OCI-LY1 (cell line): ENCODE data around the gene COX10.
"Not testable (repeated sequence)": the region's sequence is repeated elsewhere in the genome, so short reads cannot be mapped to it uniquely, and the experiment has no call there.

Experiments
- H2AFZ ChIP-seq: fragments of 200-600 bp; sonication (generic), shearing (Covaris generic); 2 replicates; pipeline ENCODE4 v1.6.0; 2014; ENCODE audit warnings: antibody characterized with exemption, mild to moderate bottlenecking, low read length
- H3F3A ChIP-seq: fragments of 200-600 bp; sonication (generic), shearing (Covaris generic); 2 replicates; pipeline ENCODE4 v1.6.0; 2014; ENCODE audit warnings: mild to moderate bottlenecking, antibody characterized with exemption, low read length, moderate library complexity; ENCODE audit not compliant: insufficient read depth
- H3K27ac ChIP-seq: fragments of 200-600 bp; sonication (generic); 2 replicates; pipeline ENCODE4 v1.5.1; 2014; ENCODE audit warnings: low read length, mixed run types, mild to moderate bottlenecking, low read depth; ENCODE audit not compliant: poor library complexity, severe bottlenecking
- H3K27me3 ChIP-seq: fragments of 200-600 bp; sonication (generic); 2 replicates; pipeline ENCODE4 v1.6.0; 2014; ENCODE audit warnings: antibody characterized with exemption, mild to moderate bottlenecking, low read length, moderate library complexity; ENCODE audit not compliant: insufficient read depth
- H3K36me3 ChIP-seq: fragments of 200-600 bp; sonication (generic); 2 replicates; pipeline ENCODE4 v1.6.1; 2014; ENCODE audit warnings: mild to moderate bottlenecking, antibody characterized with exemption, low read length, moderate library complexity, mixed read lengths; ENCODE audit not compliant: insufficient read depth
- H3K4me1 ChIP-seq: fragments of 200-600 bp; sonication (generic); 2 replicates; pipeline ENCODE4 v1.5.1; 2014; ENCODE audit warnings: mild to moderate bottlenecking, low read length, moderate library complexity; ENCODE audit not compliant: insufficient read depth, severe bottlenecking
- H3K4me2 ChIP-seq: fragments of 200-600 bp; sonication (generic), shearing (Covaris generic); 2 replicates; pipeline ENCODE4 v1.6.1; 2014; ENCODE audit warnings: low read length
- H3K4me3 ChIP-seq: fragments of 200-600 bp; sonication (generic); 2 replicates; pipeline ENCODE4 v1.5.1; 2014; ENCODE audit warnings: low read length, low read depth, mild to moderate bottlenecking, mixed read lengths; ENCODE audit not compliant: poor library complexity, severe bottlenecking
- H3K79me2 ChIP-seq: fragments of 200-600 bp; shearing (Covaris generic); 2 replicates; pipeline ENCODE4 v1.6.1; 2016; ENCODE audit warnings: mixed run types, low read length, mixed read lengths; ENCODE audit not compliant: insufficient read depth
- H3K9ac ChIP-seq: fragments of 200-600 bp; sonication (generic), shearing (Covaris generic); 2 replicates; pipeline ENCODE4 v1.6.1; 2014; ENCODE audit warnings: mild to moderate bottlenecking, low read length, mixed read lengths
- H3K9me2 ChIP-seq: fragments of 200-600 bp; sonication (generic), shearing (Covaris generic); 2 replicates; pipeline ENCODE4 v1.6.1; 2014; ENCODE audit warnings: low read depth, mild to moderate bottlenecking, low read length, mixed read lengths
- H3K9me3 ChIP-seq: fragments of 200-600 bp; shearing (Covaris generic); 2 replicates; pipeline ENCODE4 v1.6.1; 2014; ENCODE audit warnings: low read length, mixed read lengths
- H4K20me1 ChIP-seq: fragments of 200-600 bp; sonication (generic), shearing (Covaris generic); 2 replicates; pipeline ENCODE4 v1.6.0; 2016; ENCODE audit warnings: mild to moderate bottlenecking, low read length; ENCODE audit not compliant: insufficient read depth
- CTCF ChIP-seq: fragments of 200-600 bp; sonication (generic), shearing (Covaris generic); IDR thresholded peaks from 2 replicates; pipeline ENCODE4 v1.5.1; 2017; ENCODE audit warnings: mild to moderate bottlenecking, antibody characterized with exemption, low read length, moderate library complexity, mixed read lengths
- EZH2 ChIP-seq: fragments of 200-600 bp; sonication (generic), shearing (Covaris generic); IDR thresholded peaks from 2 replicates; pipeline ENCODE4 v1.8.0; 2017; ENCODE audit warnings: borderline replicate concordance, mixed run types, mild to moderate bottlenecking, antibody characterized with exemption, low read length, moderate library complexity, mixed read lengths

The COX10 gene

GRCh38 chr17:14225254-14225980, 156.1 kb downstream of the COX10 start:
- no peaks in the 10 kb centered on the region for H3K36me3 ChIP-seq
- no peak for TF ChIP-seq CTCF
- TF ChIP-seq EZH2, result no peak
- no peaks in the 10 kb centered on the region for H3F3A ChIP-seq
- H3K9me2 ChIP-seq, result no peaks in the 10 kb centered on the region
- no peak overlapping the region for H2AFZ ChIP-seq
- H3K27ac ChIP-seq, result no peak overlapping the region
- H4K20me1 ChIP-seq, result no peaks in the 10 kb centered on the region
- H3K4me1 ChIP-seq, result no peaks in the 10 kb centered on the region
- H3K27me3 ChIP-seq, result no peaks in the 10 kb centered on the region
- H3K9me3 ChIP-seq, result no peaks in the 10 kb centered on the region
- H3K79me2 ChIP-seq, result no peaks in the 10 kb centered on the region
- H3K4me2 ChIP-seq, result no peak overlapping the region
- H3K4me3 ChIP-seq, result no peak overlapping the region
- H3K9ac ChIP-seq, result no peak overlapping the region

- Histone ChIP-seq H3K9me2 (no peaks in the 10 kb centered on the region), H3K9ac (no peak overlapping the region), H3K4me3 (no peak overlapping the region), H2AFZ (no peak overlapping the region), H3K27me3 (no peaks in the 10 kb centered on the region), H3K27ac (no peak overlapping the region), H3F3A (no peaks in the 10 kb centered on the region), H3K36me3 (no peaks in the 10 kb centered on the region), H3K79me2 (no peaks in the 10 kb centered on the region), H4K20me1 (no peaks in the 10 kb centered on the region), H3K9me3 (no peaks in the 10 kb centered on the region), H3K4me1 (no peaks in the 10 kb centered on the region), H3K4me2 (no peak overlapping the region)
- no peak for TF ChIP-seq CTCF
- TF ChIP-seq EZH2, result no peak
Observed at GRCh38 chr17:14227052-14227451, 157.7 kb downstream of the COX10 start.

GRCh38 chr17:14228903-14229302, 159.6 kb downstream of the COX10 start:
- H4K20me1 ChIP-seq, result no peaks in the 10 kb centered on the region

GRCh38 chr17:14231187-14231586, 161.9 kb downstream of the COX10 start:
- not testable (repeated sequence) for H3F3A ChIP-seq, H3K27me3 ChIP-seq, H4K20me1 ChIP-seq, H3K4me2 ChIP-seq, H3K9me2 ChIP-seq, H3K9me3 ChIP-seq, H3K79me2 ChIP-seq, H3K9ac ChIP-seq, H3K4me3 ChIP-seq, H3K27ac ChIP-seq, H3K4me1 ChIP-seq, H3K36me3 ChIP-seq, H2AFZ ChIP-seq

More at GRCh38 chr17:14228903-14229302, 159.6 kb downstream of the COX10 start:
- Histone ChIP-seq H3K27me3 (no peaks in the 10 kb centered on the region), H3K4me1 (no peaks in the 10 kb centered on the region), H3K27ac (no peak overlapping the region), H3K9me2 (no peaks in the 10 kb centered on the region), H2AFZ (no peak overlapping the region), H3K36me3 (no peaks in the 10 kb centered on the region), H3K9me3 (no peaks in the 10 kb centered on the region), H3K79me2 (no peaks in the 10 kb centered on the region), H3K9ac (no peak overlapping the region), H3K4me3 (no peak overlapping the region), H3F3A (no peaks in the 10 kb centered on the region), H3K4me2 (no peak overlapping the region)
- TF ChIP-seq EZH2 (no peak), CTCF (no peak)

- not testable (repeated sequence) for H3K4me1 ChIP-seq, H3K36me3 ChIP-seq
Observed at GRCh38 chr17:14235047-14235446, 165.7 kb downstream of the COX10 start.

More at GRCh38 chr17:14235047-14235446, 165.7 kb downstream of the COX10 start:
- H3K9me3 ChIP-seq, H3K4me3 ChIP-seq, H3K9ac ChIP-seq, H3K27ac ChIP-seq, H3K4me2 ChIP-seq, H3F3A ChIP-seq, H4K20me1 ChIP-seq, H3K27me3 ChIP-seq, H3K9me2 ChIP-seq, H2AFZ ChIP-seq, H3K79me2 ChIP-seq: not testable (repeated sequence)
